Fibroblast of the aortic adventitia (primary cell): ENCODE data around the gene ACTA2. TPM values are rescaled to one million over a fixed set of nuclear protein-coding genes. Genes with fewer than 3 reads are reported as not detected.

Source experiments
- DNase-seq: peaks from one replicate; pipeline ENCODE4 v3.0.0-alpha.2; 2010; ENCODE audit warnings: low read depth
- H3K4me3 ChIP-seq: 2 replicates; pipeline ENCODE4 v1.5.1; 2011; ENCODE audit warnings: low read depth, mild to moderate bottlenecking, control low read depth, low read length, moderate library complexity
- total RNA-seq: library from RNA; depleted of rRNA; stranded (reverse); fragments of >200 nt; gene quantifications from 2 replicates; pipeline ENCODE4 v1.2.3, GENCODE V29; 2012; ENCODE audit warnings: low replicate concordance
- TF ChIP-seq, protein P1 (sequence below): IDR thresholded peaks from 2 replicates; pipeline ENCODE4 v1.5.1; 2011; ENCODE audit warnings: mild to moderate bottlenecking, low read length, control low read depth, inconsistent platforms; ENCODE audit not compliant: insufficient read depth

Gene ACTA2
- total RNA-seq, 1 donor, result 73.5 TPM

DNA sequence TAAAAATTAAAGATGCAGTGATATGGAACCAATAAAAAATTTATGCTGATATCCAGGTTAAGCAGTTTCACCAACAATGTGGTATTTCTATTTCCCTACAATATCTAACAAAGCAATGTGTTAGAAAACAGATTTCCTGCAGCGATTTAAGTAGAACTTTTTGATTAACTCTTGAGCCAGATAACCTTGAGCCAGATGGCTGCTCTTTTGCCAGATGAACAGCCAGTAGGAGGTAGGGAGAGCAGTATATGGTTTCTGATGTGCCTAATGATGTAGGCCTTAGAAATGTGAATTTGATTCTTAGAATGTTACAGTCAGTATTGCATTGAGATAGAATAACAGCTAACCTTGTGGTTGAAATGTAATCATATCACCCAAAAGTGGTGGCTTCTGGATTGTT, 41.5 kb downstream of the ACTA2 start:
- DNase-seq, result no peak
- TF ChIP-seq, protein P1, sequence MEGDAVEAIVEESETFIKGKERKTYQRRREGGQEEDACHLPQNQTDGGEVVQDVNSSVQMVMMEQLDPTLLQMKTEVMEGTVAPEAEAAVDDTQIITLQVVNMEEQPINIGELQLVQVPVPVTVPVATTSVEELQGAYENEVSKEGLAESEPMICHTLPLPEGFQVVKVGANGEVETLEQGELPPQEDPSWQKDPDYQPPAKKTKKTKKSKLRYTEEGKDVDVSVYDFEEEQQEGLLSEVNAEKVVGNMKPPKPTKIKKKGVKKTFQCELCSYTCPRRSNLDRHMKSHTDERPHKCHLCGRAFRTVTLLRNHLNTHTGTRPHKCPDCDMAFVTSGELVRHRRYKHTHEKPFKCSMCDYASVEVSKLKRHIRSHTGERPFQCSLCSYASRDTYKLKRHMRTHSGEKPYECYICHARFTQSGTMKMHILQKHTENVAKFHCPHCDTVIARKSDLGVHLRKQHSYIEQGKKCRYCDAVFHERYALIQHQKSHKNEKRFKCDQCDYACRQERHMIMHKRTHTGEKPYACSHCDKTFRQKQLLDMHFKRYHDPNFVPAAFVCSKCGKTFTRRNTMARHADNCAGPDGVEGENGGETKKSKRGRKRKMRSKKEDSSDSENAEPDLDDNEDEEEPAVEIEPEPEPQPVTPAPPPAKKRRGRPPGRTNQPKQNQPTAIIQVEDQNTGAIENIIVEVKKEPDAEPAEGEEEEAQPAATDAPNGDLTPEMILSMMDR, result no peak
- no peak overlapping the region for H3K4me3 ChIP-seq

DNA sequence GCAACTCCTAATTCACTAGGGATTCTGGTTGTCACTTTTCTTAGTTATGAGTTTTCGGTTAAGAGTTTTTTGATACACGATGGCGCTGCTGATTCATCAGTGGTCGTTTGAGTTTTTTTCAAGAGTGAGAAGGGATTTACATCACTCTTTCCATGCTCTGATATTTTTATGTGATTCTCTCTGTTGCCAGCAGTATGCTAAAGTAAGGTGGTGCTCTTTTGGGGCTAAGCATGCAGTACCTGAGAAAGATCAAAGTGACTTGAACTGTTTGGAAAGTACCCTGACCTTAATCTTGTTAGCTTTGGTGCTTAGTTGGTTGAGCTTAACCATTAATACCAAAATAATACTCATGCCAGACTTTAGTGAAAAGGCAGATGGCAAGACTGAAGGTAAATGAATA, 44.4 kb downstream of the ACTA2 start:
- TF ChIP-seq, protein P1, result no peak
- no peak for DNase-seq
- H3K4me3 ChIP-seq, result no peak overlapping the region

DNA sequence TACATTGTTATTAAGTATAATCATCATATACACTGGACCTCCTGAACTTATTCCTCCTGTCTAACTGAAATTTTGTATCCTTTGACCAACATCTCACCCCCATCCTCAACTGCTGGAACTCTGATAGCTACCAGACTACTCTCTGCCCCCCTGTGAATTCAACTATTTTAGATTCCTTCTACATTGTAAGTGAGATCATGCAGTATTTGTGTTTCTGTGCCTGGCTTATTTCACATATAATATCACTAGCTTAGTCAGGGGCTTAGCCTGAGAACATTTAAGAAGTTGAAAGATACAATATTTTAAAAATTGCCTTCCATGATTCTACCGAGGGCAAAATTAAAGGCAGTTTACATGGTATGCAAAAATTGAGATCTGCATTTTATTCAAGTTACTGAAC, 45.7 kb downstream of the ACTA2 start:
- DNase-seq, result no peak
- TF ChIP-seq, protein P1, result no peak
- H3K4me3 ChIP-seq, result no peak overlapping the region

DNA sequence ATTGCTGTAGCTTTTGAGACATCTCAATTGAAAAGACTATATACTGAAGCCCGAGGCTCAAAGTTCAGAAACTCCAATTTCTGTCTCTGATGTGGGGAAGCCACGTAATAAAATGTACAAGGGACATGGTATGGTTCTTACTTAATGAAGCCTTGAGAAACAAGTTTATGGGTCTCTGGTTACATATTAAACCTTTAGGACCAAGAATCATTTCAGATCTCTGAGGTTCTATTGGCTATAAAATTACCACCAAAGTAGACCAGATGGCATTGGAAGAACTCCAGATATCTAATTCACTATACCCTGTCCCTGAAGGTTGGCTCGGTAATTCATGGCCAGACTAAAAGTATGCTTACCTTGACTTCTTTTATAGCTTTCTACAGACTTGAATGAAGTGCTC, 48.9 kb downstream of the ACTA2 start:
- TF ChIP-seq, protein P1, result no peak
- no peak overlapping the region for H3K4me3 ChIP-seq
- DNase-seq, result no peak

DNA sequence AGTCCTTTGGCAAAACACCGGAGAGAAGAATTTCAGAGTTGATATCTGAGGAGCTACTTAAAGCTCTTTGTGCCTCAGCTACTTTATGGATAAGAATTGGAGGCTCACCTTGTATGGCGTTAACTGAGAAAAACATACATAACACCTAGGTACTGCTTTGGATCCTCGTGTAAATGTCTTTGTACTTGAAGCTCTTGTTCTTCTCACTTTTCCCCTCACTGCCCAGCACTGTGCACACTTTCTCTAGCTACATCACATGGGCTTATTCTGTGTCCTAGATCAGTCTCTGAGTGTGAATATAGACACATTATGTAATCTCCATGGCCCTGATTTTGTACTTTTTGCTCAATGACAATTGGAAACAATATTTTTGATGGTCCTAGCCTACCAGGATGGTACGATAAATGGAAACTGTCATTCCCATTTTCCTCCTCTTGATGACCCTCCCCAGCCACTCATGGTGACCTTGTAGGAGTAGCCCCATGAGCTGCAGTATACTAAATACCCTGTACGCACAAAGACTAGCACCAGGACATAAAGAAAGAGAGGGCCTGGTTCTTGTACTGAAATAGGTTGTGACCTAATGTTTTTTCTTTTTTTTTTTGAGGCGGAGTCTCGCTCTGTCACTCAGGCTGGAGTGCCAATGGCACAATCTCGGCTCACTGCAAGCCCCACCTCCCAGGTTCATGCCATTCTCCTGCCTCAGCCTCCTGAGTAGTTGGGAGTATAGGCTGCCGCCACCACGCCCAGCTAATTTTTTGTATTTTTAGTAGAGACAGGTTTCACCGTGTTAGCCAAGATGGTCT, 50.4 kb downstream of the ACTA2 start:
- TF ChIP-seq, protein P1, result no peak
- no peak overlapping the region for H3K4me3 ChIP-seq
- DNase-seq, result no peak

DNA sequence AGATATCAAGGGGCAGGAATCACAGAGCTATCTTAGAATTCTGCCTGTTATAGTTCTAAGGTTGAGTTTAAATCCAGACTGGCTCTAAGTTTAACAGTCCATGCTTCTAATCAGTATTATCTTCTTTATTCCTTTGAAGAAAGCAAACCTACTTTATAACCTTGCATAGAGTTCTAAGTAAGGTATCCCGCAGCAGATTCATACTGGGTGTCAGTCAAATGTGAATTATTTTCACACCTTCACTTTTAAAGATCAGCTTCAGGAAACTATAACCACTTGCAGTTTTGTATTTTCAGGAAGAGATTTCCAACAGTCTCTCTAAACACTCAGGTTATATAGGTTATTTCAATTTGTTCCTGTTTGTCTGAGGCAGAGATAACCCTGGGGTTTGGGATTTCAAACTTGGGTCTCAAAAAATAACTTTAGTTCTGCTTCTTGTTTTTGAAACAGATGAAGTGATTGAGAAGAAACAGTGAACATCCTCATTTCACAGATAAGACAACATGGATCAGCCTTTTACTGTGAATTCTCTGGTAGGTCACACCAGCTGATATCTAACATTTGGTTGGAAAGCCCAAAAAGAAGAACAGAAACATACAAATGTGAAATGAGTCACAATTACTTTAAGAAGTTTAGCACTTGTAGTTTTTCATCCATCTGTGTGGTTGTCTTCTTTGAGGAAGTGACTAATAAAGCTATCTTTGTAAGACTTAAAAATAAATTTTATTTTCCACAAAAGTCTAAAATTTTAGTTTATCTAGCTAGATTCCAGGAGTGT, 51.2 kb downstream of the ACTA2 start:
- no peak overlapping the region for H3K4me3 ChIP-seq
- TF ChIP-seq, protein P1, result no peak
- DNase-seq, result peak; percentile 68
